Astrocyte of the cerebellum (primary cell): ENCODE data around the gene TREH.
A peak's percentile ranks its signal among the peaks of the same experiment; 100 is the strongest.

Experiments used
- DNase-seq: peaks from one replicate; pipeline ENCODE4 v3.0.0-alpha.2; 2011; ENCODE audit warnings: low read depth
- H3K4me3 ChIP-seq: 2 replicates; pipeline ENCODE4 v1.5.1; 2011; ENCODE audit warnings: mild to moderate bottlenecking, low read depth, low read length, moderate library complexity
- CTCF ChIP-seq: IDR thresholded peaks from 2 replicates; pipeline ENCODE4 v1.5.1; 2012; ENCODE audit warnings: low read length, low read depth, moderate library complexity, mild to moderate bottlenecking; ENCODE audit errors: missing control alignments
- in situ Hi-C: cut with HindIII; loops from 2 replicates; pipeline ENCODE4 v1.10.0; 2017; ENCODE audit warnings: low sequenced_read_pairs

TREH gene

GRCh38 chr11:118622376-118623268 is 56.8 kb downstream of the TREH start:
- in situ Hi-C loops = no loop called here
- H3K4me3 ChIP-seq = peak overlapping the region; percentile 82
- DNase-seq = peak; percentile 38
- TF ChIP-seq CTCF = no peak

- H3K4me3 ChIP-seq = peak overlapping the region; percentile 82
- no peak for DNase-seq
- in situ Hi-C loops = no loop called here
- no peak for TF ChIP-seq CTCF
Measured at GRCh38 chr11:118621784-118622375, 57.6 kb downstream of the TREH start.

- in situ Hi-C loops = no loop called here
- DNase-seq = peak; percentile 73
- peak overlapping the region; percentile 82 for H3K4me3 ChIP-seq
- TF ChIP-seq CTCF = no peak
Measured at GRCh38 chr11:118621071-118621783, 58.2 kb downstream of the TREH start.

- no peak for DNase-seq
- H3K4me3 ChIP-seq = peak overlapping the region; percentile 82
- in situ Hi-C loops = no loop called here
- no peak for TF ChIP-seq CTCF
Measured at GRCh38 chr11:118620529-118621070, 58.9 kb downstream of the TREH start.

- DNase-seq = peak; percentile 86
- H3K4me3 ChIP-seq = peak overlapping the region; percentile 3
- in situ Hi-C loops = no loop called here
- no peak for TF ChIP-seq CTCF
Measured at GRCh38 chr11:118619444-118620197, 59.8 kb downstream of the TREH start.

- no peak overlapping the region for H3K4me3 ChIP-seq
- in situ Hi-C loops = no loop called here
- TF ChIP-seq CTCF = no peak
- peak; percentile 69 for DNase-seq
Measured at GRCh38 chr11:118618991-118619375, 60.5 kb downstream of the TREH start.
